Natural killer cell (primary cell): ENCODE results near the gene VARS1. TPM values are rescaled to one million over a fixed set of nuclear protein-coding genes. Genes with fewer than 3 reads are reported as not detected.

Experiments
- ATAC-seq, 3 donors: fragments of 150-1000 bp in 2 of 3; fragments of 200-7000 bp in 1 of 3; cut with Tn5 transposase; 1 replicate in 1 of 3; 2 replicates in 2 of 3; pipeline ENCODE4 v1.10.0; 2021; ENCODE audit warnings: mild to moderate bottlenecking in 2 of 3, moderate library complexity in 2 of 3
- DNase-seq, 2 donors: peaks; one replicate each; pipeline versions ENCODE4 v3.0.0 to v3.0.0-alpha.2; 2013 to 2021; ENCODE audit warnings: mixed read lengths in 1 of 2
- H3K27ac ChIP-seq: one replicate; pipeline ENCODE4 v1.5.1; 2013; ENCODE audit warnings: mild to moderate bottlenecking, low read length
- H3K27me3 ChIP-seq: one replicate; pipeline ENCODE4 v1.6.1; 2013; ENCODE audit warnings: low read length; ENCODE audit not compliant: control insufficient read depth, insufficient read depth
- H3K36me3 ChIP-seq: one replicate; pipeline ENCODE4 v1.6.1; 2013; ENCODE audit warnings: low read length; ENCODE audit not compliant: control insufficient read depth, insufficient read depth
- H3K4me1 ChIP-seq: one replicate; pipeline ENCODE4 v1.6.1; 2013; ENCODE audit warnings: low read length; ENCODE audit not compliant: control insufficient read depth, insufficient read depth
- H3K4me3 ChIP-seq: one replicate; pipeline ENCODE4 v1.5.1; 2013; ENCODE audit warnings: low read length
- H3K9me3 ChIP-seq: one replicate; pipeline ENCODE4 v1.6.1; 2013; ENCODE audit warnings: low read length; ENCODE audit not compliant: control insufficient read depth, insufficient read depth
- H3K27ac Mint-ChIP-seq, 2 donors: one replicate each; pipeline ENCODE4 v1.8.0; 2022; ENCODE audit warnings: mild to moderate bottlenecking in 2 of 2, mixed read lengths in 2 of 2, moderate library complexity in 1 of 2
- H3K27me3 Mint-ChIP-seq, 2 donors: one replicate each; pipeline ENCODE4 v1.8.0; 2022; ENCODE audit warnings: low read depth in 2 of 2, mixed read lengths in 2 of 2
- H3K36me3 Mint-ChIP-seq: one replicate; pipeline ENCODE4 v1.8.0; 2022; ENCODE audit warnings: mixed read lengths
- H3K4me1 Mint-ChIP-seq, 2 donors: one replicate each; pipeline ENCODE4 v1.8.0; 2022; ENCODE audit warnings: mixed read lengths in 2 of 2
- H3K4me3 Mint-ChIP-seq: one replicate; pipeline ENCODE4 v1.8.0; 2022; ENCODE audit warnings: mild to moderate bottlenecking, moderate library complexity, mixed read lengths
- H3K9me3 Mint-ChIP-seq, 2 donors: one replicate each; pipeline ENCODE4 v1.8.0; 2022; ENCODE audit warnings: mixed read lengths in 2 of 2
- WGBS: methylation state at CpG from one replicate; pipeline ENCODE4 v1.1.7; 2013; ENCODE audit warnings: missing lambda C conversion rate; ENCODE audit not compliant: insufficient coverage; 5-methylcytosine and 5-hydroxymethylcytosine counted together
- intact Hi-C: fragments of 100-400 bp; cut with micrococcal nuclease; formaldehyde crosslinking; loops from one replicate; pipeline ENCODE4 v1.14.2; 2022
- total RNA-seq, 4 donors: library from RNA; stranded (reverse); fragments of 120-200 nt in 1 of 4; gene quantifications; one replicate each; pipeline versions ENCODE4 v1.2.3 to v1.2.4, GENCODE V29; 2013 to 2022
- TF ChIP-seq, protein P1 (sequence below): fragments of 200-600 bp; IDR thresholded peaks from one replicate; pipeline ENCODE4 v1.8.0; 2022; ENCODE audit warnings: antibody characterized with exemption

VARS1 gene
- total RNA-seq, 3 donors from 2014 or later (not counting 1 experiment from before 2014, with no cell fraction given): 45.2 to 58.6 (median 49.2) TPM

DNA sequence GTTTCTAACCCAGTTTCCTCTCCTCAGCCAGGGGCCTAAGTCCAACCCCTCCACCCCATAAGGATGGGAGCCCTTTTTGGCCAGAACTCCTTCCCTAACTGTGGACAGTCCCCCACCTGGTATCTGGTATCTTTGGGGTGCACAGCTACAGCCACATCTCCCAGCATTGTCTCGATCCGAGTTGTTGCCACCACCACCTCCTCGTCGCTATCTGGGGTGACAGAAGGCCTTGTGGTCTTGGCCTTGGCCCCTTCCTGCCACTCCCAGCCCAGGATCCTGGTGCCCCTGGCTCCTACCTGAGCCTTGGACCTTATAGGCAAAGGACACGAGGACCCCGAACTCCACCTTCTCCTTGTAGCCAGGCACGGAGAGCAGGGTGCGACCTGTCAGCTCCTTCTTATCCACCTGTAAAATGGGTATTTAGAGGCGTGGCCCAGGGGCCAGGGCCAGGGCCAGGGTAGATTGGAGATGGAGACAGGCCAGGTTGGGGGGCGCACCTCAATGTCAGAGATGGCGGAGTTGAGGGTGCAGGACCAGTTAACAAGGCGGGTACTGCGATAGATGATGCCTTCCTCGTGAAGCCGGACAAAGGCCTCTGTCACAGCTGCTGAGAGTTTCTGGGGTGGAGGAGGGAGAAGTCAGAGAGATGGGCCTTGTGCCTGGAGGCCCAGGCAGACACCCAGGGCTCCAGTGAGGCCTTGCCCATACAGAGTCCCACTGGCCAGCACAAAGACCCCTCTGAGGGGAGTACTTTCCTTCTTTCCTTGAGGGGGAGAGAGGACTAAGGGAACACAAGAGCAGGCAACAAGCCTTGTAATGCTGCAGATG, 11.2 kb downstream of the VARS1 start:
- Histone ChIP-seq H3K9me3 (no peaks in the 10 kb centered on the region), H3K27me3 (no peaks in the 10 kb centered on the region), H3K4me3 (no peak overlapping the region), H3K27ac (no peak overlapping the region), H3K36me3 (peaks cover 59% of the 10 kb centered on the region), H3K4me1 (no peaks in the 10 kb centered on the region)
- Mint-ChIP-seq H3K27ac (no peak overlapping the region), H3K4me1 (no peaks in the 10 kb centered on the region), H3K9me3 (no peaks in the 10 kb centered on the region), H3K27me3 (no peaks in the 10 kb centered on the region), H3K4me3 (no peak overlapping the region), H3K36me3 (no peaks in the 10 kb centered on the region)
- DNase-seq: no peak
- 98% methylated on average over 15 of the region's 15 CpGs for WGBS
- ATAC-seq: no peak
- intact Hi-C loops: no loop called here
- TF ChIP-seq, protein P1, sequence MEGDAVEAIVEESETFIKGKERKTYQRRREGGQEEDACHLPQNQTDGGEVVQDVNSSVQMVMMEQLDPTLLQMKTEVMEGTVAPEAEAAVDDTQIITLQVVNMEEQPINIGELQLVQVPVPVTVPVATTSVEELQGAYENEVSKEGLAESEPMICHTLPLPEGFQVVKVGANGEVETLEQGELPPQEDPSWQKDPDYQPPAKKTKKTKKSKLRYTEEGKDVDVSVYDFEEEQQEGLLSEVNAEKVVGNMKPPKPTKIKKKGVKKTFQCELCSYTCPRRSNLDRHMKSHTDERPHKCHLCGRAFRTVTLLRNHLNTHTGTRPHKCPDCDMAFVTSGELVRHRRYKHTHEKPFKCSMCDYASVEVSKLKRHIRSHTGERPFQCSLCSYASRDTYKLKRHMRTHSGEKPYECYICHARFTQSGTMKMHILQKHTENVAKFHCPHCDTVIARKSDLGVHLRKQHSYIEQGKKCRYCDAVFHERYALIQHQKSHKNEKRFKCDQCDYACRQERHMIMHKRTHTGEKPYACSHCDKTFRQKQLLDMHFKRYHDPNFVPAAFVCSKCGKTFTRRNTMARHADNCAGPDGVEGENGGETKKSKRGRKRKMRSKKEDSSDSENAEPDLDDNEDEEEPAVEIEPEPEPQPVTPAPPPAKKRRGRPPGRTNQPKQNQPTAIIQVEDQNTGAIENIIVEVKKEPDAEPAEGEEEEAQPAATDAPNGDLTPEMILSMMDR: no peak

DNA sequence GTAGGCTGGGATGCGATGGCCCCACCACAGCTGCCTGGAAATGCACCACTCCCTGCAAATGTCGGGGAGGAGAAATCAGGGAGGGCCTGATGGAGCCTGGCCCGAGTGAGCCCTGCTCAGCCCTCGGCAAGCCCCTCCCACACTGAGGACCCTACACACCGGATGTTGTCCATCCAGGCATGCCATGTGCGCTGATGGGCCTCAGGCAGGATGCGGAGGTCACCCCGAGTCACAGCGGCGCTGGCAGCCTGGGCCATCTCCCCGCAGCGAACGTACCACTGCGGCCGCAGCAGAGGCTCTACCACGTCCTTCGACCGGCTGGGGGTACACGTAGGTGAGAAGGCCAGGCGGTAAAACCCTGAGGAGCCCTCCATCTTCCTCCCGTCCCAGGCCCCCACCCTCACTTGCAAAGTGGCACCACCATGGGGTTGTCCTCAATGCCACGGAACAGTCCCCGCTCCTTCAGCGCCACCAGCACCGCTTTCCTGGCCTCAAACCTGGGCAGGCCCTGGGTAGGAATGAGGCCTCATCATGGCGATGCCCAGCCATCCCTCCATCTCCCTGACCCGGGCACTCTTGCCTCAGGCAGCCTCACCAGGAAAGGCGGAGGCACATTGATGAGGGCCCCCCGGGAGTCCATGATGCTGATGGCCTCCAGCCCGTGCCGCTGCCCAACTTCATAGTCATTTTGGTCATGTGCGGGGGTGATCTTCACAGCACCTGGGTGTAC, 13.3 kb downstream of the VARS1 start:
- H3K4me1 ChIP-seq: peaks cover 9% of the 10 kb centered on the region
- 96% methylated on average over 32 of the region's 32 CpGs for WGBS
- H3K36me3 ChIP-seq: peaks cover 66% of the 10 kb centered on the region
- H3K27me3 ChIP-seq: no peaks in the 10 kb centered on the region
- Mint-ChIP-seq H3K36me3 (no peaks in the 10 kb centered on the region), H3K27ac (no peak overlapping the region), H3K4me1 (peaks cover 0 to 5% of the 10 kb centered on the region in 2 donors), H3K9me3 (no peaks in the 10 kb centered on the region), H3K4me3 (no peak overlapping the region), H3K27me3 (no peaks in the 10 kb centered on the region)
- no peak overlapping the region for H3K27ac ChIP-seq
- no peak overlapping the region for H3K4me3 ChIP-seq
- intact Hi-C loops: no loop called here
- DNase-seq: no peak
- H3K9me3 ChIP-seq: no peaks in the 10 kb centered on the region
- ATAC-seq: no peak
- TF ChIP-seq, protein P1: no peak

DNA sequence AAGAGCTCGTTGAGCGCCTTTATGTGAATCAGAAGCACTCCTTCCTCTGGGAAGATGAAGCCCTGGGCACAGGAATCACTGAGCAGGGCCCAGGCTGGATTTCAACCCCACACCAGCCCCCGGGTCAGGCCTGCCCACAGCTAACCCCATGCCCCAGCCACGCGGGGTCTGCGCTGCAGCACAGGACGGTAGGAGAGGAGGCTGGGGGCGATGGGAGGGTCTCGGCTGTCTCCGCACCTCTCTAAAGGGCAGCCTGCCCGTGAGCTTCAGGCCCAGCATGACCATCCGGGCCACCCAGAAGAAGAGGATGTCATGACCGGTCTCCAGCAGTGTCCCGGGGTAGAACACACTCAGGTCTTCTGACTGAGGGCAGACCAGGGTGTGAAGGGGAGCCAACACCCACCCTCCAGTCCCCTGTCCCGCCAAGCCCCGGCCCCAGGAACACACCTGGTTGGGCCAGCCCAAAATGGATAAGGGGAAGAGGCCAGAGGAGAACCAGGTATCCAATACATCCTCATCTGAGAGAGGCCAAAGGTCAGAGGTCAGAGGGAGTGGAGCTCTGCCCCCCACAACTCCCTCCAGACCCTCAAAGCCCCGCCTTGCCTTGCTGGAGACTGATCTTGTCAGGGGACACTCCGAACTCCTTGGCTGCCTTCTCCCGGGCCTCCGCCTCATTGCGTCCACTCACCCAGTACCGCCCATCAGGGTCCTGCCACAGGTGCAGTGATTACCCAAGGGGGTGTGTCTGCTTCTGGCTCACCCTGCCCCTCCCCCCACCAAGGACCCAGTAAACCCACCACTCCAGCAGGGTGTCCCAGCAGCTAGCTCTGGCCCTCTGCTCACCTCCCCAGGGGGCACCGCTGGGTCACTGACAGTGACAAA, 14.1 kb downstream of the VARS1 start:
- peaks cover 0 to 12% of the 10 kb centered on the region in 2 donors for H3K4me1 Mint-ChIP-seq
- no peak overlapping the region for H3K27ac Mint-ChIP-seq
- H3K4me3 Mint-ChIP-seq: no peak overlapping the region
- intact Hi-C loops: no loop called here
- ATAC-seq (no peak), DNase-seq (no peak)
- H3K36me3 ChIP-seq: peaks cover 66% of the 10 kb centered on the region
- no peaks in the 10 kb centered on the region for H3K27me3 ChIP-seq
- H3K27ac ChIP-seq: no peak overlapping the region
- H3K9me3 ChIP-seq: no peaks in the 10 kb centered on the region
- H3K27me3 Mint-ChIP-seq: no peaks in the 10 kb centered on the region
- TF ChIP-seq, protein P1: no peak
- H3K4me1 ChIP-seq: peaks cover 17% of the 10 kb centered on the region
- no peaks in the 10 kb centered on the region for H3K36me3 Mint-ChIP-seq
- WGBS: 93% methylated on average over 23 of the region's 23 CpGs
- H3K9me3 Mint-ChIP-seq: no peaks in the 10 kb centered on the region
- H3K4me3 ChIP-seq: no peak overlapping the region
